Stimulated activated CD4-positive, alpha-beta T cell treated with anti-CD3 and anti-CD28 coated beads, Interleukin-12 subunit alpha, Interleukin-12 subunit beta, amount 100 ng/mL, for 4 hours (primary cell): ENCODE results near the gene PTGIS.

Source experiments
- DNase-seq: peaks from one replicate; pipeline ENCODE4 v3.0.0-alpha.2; 2020

PTGIS gene

GRCh38 chr20:49461894-49462620 lies 105.9 kb downstream of the PTGIS start:
- DNase-seq: no peak

GRCh38 chr20:49460916-49461315 lies 107.0 kb downstream of the PTGIS start:
- no peak for DNase-seq

- DNase-seq: no peak
These were observed 107.8 kb downstream of the PTGIS start for GRCh38 chr20:49460131-49460530.

GRCh38 chr20:49459684-49460083 lies 108.3 kb downstream of the PTGIS start:
- no peak for DNase-seq

GRCh38 chr20:49457444-49457843 lies 110.5 kb downstream of the PTGIS start:
- no peak for DNase-seq

GRCh38 chr20:49456646-49457045 lies 111.3 kb downstream of the PTGIS start:
- DNase-seq: no peak

- DNase-seq: no peak
These were observed 112.2 kb downstream of the PTGIS start for GRCh38 chr20:49455691-49456090.
